GM21381 (cell line): ENCODE data around the gene PNN.
"Not testable (repeated sequence)": the region's sequence is repeated elsewhere in the genome, so short reads cannot be mapped to it uniquely, and the experiment has no call there.

Experiments
- ATAC-seq: cut with Tn5 transposase; IDR thresholded peaks from one replicate; pipeline ENCODE4 v1.9.1; 2021; ENCODE audit warnings: mild to moderate bottlenecking, moderate library complexity; ENCODE audit not compliant: unreplicated experiment

PNN gene

GRCh38 chr14:39180553-39180952 lies 5.5 kb downstream of the PNN start:
- no peak for ATAC-seq

- no peak for ATAC-seq
These were observed 6.1 kb downstream of the PNN start for GRCh38 chr14:39181026-39181692.

- no peak for ATAC-seq
These were observed 6.6 kb downstream of the PNN start for GRCh38 chr14:39181693-39182047.

- ATAC-seq = no peak
These were observed 8.0 kb downstream of the PNN start for GRCh38 chr14:39182770-39183684.

GRCh38 chr14:39183685-39184003 lies 8.6 kb downstream of the PNN start:
- ATAC-seq = not testable (repeated sequence)

- ATAC-seq = no peak
These were observed 9.7 kb downstream of the PNN start for GRCh38 chr14:39184628-39185255.

- no peak for ATAC-seq
These were observed 10.4 kb downstream of the PNN start for GRCh38 chr14:39185256-39186049.

- no peak for ATAC-seq
These were observed 12.0 kb downstream of the PNN start for GRCh38 chr14:39186941-39187525.

- ATAC-seq = no peak
These were observed 28.9 kb downstream of the PNN start for GRCh38 chr14:39203659-39204606.

GRCh38 chr14:39207430-39207829 lies 32.4 kb downstream of the PNN start:
- not testable (repeated sequence) for ATAC-seq

- ATAC-seq = no peak
These were observed 36.2 kb downstream of the PNN start for GRCh38 chr14:39211109-39211741.

GRCh38 chr14:39212034-39212433 lies 37.0 kb downstream of the PNN start:
- ATAC-seq = no peak

GRCh38 chr14:39212693-39213092 lies 37.6 kb downstream of the PNN start:
- no peak for ATAC-seq

- ATAC-seq = no peak
These were observed 42.3 kb downstream of the PNN start for GRCh38 chr14:39217214-39217879.

- no peak for ATAC-seq
These were observed 43.2 kb downstream of the PNN start for GRCh38 chr14:39218171-39218769.

- ATAC-seq = no peak
These were observed 44.0 kb downstream of the PNN start for GRCh38 chr14:39219075-39219499.

GRCh38 chr14:39220473-39220872 lies 45.4 kb downstream of the PNN start:
- ATAC-seq = not testable (repeated sequence)

- no peak for ATAC-seq
These were observed 53.0 kb downstream of the PNN start for GRCh38 chr14:39228044-39228443.
